COR-L47 (cell line): ENCODE results near the gene KCNE4.
A peak's percentile ranks its signal among the peaks of the same experiment; 100 is the strongest.

Experiments
- DNase-seq: peaks from one replicate; lab custom pipeline; 2025; lab: John Stamatoyannopoulos, UW

The KCNE4 gene

DNA sequence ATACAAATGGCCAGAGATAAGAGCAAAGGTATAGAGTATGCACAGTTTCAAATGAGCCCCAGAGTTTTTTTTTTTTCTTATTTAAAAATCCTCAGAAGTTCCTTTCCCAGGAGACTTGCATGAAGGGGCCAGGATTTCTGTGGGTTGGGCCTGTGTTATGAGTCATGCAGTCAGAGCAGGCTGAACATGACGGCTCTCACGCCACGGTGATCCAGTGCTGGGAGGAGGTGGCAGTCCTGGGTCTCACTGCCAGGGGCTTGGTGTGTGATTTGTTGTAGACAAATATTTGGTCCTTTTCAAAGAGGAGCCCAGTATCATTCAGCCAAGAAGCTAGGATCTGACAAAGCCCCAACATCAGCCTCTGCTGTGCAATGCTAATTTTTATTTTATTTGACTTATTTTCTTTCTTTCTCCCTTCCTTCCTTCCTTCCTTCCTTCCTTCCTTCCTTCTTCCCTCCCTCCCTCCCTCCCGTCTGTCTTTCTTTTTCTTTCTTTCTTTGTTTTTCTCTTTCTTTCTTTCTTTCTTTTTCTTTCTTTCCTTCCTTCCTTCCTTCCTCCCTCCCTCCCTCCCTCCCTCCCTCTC, 10.4 kb upstream of the KCNE4 start:
- no peak for DNase-seq

DNA sequence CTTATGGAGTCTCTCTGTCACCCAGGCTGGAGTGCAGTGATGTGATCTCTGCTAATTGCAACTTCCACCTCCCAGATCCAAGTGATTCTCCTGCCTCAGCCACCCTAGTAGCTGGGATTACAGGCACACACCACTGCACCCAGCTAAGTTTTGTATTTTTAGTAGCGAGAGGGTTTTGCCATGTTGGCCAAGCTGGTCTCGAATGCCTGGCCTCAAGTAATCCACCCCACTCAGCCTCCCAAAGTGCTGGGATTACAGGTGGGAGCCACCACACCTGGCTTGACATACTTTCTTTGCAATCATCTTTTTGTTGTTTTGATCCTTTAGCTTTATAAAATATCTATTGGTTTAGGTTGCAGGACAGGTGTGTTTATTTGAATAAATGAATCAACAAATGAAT, 9.7 kb upstream of the KCNE4 start:
- DNase-seq: no peak

DNA sequence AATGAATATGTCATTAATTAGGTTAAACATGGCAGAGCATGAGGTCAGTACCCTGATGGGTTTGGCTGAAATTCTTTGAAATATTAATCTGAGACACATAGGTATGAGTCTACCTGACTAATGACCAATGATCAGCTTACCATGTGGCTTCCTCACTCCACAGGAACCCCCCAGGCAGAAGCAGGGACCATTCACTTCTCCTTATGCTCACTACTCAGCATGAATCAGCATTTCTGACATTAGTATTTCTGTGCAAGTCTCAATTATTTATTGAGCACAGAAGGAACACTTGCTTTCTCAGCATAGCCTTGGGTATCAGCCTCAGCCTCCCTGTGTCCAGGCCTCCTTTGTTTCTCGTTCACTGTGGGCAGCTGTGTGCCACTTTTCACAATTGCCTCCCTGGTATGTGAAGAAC, 9.3 kb upstream of the KCNE4 start:
- DNase-seq: no peak

DNA sequence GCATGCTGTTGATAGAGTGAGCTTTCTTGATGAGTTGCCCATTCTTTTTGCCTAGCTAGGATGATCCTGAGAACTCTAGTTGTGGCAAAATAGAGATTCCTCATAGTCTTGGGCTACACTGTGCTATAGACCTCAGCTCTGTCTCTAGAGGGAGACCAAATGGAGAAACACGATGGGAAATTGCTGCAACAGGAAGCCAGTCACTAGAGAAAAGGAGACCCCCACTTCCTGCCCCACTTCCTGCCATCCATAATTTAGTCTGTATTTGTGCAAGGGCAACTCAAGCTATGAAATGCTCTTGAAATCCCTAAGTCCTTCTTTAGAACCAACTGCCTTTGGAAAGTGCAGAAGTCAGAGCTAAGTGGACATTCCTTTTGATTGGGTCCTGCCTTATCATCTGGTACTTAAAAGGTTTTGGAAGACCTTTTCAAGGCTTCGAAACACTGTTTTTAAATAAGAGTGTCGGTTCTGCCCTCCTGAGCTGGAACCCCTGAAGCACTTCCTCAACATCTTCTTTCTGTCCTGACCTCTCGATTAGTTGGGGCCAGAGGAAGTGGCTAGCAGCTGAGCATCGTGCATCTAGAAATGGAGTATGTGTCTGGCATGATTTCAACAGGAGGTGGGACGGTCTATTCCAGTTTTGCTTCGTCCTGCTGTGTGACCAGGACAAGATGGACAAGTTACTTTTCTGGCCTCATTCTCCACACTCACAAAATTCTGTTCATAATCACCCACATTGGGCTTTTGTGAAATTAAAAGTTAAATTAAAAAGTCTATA, 8.6 kb upstream of the KCNE4 start:
- DNase-seq: no peak

DNA sequence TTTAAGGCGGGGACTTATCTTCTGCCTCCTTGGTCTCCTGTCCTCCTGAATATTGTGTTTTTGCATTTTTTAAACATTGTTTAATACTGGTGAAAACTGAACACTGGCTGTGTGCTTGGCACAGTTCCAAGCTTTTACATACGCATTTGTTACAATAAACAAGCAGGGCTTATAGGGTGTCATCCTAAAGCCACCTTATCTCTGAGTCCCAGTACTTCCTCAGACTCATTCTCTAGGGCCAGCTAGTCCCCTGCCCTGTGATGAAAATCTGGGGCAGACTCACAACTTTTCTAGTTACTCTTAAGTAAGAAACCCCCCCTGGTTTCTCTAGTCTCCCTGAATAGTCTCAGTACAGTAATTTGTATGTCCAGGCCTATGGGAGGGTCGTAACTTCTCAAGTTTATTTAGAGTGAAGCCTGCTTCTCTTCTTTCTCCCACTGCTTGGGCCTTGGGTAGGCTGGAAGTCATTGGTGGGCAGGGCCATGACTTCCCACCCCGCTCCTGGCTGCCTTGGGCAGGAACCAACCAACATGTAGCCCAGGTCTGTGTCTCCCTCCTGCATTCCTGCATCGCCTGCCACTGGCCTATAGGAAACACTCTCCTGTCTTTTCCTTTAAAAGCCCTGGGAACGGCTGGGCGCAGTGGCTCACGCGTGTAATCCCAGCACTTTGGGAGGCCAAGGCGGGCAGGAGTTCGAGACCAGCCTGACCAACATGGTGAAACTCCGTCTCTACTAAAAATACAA, 7.7 kb upstream of the KCNE4 start:
- DNase-seq: no peak

DNA sequence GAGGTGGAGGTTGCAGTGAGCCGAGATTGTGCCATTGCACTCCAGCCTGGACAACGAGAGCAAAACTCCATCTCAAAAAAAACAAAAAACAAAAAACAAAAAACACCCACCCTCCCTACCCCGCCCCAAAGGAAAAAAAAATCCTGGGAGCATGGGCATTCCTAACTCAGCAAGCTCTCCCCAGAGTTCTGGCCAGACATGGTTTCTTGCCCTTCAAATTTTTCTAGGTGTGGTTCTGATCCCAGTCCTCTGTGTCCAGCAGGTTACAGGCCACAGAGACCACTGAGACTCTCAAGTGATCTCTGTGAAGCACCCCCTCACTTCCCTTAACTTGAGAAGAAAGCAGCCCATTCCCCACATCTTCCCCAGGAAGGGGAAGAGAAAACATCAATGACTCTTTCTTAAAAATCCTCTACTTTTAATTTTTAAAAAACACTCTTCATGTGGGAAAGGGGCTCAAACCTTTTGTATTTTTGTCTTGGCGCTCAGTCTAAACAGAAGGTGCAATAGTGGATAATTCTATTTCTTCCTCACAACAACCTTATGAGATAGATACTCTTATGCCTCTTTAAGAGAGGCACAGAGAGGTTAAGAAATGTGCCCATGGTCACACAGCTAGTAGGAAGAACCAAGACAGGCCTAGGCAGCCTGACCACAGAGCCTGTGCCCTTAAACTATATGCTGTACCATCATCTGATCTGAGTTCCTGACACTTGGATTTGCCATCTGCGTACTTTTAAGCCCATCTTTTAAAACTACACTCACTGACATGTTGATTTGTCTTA, 6.9 kb upstream of the KCNE4 start:
- DNase-seq: no peak

DNA sequence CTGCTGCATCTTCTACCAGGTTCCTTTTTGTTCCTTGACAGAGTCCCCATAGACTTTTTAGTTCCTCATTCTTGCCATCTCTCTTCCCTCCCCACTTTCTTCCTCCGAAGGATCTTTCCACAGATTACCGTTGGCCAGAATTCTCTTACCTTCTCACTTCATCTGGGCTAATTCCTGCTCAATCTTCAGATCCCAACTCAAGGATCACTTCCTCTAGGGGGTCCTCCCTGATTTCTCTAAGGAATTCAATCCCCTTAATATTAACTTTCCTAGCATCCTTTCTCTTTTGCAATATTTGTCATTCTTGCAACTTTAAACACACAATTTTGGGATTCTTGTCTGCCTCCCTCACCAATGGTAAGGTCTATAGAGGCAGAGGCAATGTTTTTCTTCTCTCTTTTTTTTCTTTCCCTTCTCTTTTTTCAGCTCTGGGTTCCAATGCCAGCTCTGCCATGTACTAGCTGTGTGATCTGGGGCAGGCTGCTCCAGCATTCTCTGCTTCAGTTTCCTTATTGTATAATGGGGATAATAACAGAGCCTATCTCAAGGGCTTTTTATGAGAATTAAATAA, 5.4 kb upstream of the KCNE4 start:
- no peak for DNase-seq

DNA sequence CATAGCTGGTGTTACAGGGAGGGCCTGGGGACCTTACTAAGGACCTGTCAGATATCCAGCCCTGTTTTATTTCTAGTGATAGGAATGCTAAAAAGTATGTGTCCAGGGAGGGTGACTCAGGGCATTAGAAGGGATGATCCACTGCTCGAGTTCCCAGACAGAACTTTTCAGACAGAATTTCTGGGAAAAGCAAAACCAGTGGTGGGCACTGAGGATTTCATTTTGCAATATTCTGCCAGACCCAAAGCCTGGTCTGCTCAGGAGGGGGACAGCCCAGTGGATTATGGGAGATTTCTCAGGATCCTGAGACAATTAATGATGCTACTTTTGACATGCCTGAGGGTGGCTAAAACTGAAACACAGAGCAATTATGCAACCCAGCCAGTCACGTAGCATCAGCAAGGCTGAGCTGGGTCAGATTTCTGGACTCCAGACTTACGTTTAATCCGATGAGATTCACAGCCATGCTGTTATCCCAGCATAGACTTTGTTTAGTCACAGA, 4.7 kb upstream of the KCNE4 start:
- no peak for DNase-seq

DNA sequence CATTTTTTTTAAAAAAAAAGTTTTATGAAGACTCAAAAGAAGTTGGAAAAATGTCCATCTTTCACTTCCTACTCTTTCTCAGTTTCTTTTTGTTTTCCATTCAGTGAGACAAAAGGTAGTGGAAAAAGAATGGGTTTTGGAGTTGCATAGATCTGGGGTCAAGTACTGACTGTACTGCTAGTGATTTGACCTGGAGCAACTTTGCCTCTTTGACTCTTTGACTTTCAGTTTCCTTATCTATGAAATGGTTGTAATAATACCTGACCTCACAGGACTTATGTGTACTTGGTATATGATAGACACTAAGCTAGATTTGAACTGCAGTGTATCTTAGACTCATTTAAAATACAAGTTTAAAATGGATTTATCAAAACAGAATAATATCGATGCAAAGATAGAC, 3.5 kb upstream of the KCNE4 start:
- DNase-seq: no peak

DNA sequence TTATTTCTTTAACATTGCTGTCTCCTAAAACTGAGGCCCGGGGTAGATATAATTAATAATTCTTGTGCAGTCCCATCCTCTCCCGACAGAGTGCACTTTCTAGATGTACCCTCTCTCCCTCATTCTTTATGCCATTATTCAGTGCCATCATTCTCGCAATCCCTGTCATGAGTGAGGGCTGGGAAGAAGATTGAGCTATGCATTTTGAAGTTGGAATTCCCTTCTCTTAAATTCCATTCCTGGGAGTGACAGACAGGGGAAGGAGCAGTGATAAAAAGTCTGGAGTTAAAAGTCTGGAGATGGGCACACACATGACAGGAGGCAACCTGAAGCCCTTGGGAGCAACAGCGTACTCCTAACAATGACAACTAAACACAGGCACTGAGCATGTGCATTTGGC, 2.6 kb upstream of the KCNE4 start:
- DNase-seq: no peak

DNA sequence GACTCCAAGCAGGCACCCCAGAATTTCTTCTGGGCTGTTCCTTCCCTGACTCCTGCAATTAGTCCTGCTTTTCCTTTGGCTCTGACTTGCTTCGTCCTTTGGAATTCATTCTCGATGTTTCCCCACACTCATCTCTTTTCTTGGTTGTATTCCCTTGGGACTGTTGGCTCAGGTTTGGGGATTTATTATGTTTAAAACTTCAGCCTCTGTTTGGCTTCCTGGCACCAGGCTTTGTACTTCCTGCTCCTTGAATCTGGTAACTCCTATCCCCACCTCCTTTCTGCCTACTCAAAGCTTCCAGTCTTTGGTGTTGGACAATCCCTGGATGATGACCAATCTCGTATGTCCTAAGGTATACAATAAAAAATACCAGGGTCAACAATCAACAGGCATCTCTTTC, 1.8 kb upstream of the KCNE4 start:
- no peak for DNase-seq

DNA sequence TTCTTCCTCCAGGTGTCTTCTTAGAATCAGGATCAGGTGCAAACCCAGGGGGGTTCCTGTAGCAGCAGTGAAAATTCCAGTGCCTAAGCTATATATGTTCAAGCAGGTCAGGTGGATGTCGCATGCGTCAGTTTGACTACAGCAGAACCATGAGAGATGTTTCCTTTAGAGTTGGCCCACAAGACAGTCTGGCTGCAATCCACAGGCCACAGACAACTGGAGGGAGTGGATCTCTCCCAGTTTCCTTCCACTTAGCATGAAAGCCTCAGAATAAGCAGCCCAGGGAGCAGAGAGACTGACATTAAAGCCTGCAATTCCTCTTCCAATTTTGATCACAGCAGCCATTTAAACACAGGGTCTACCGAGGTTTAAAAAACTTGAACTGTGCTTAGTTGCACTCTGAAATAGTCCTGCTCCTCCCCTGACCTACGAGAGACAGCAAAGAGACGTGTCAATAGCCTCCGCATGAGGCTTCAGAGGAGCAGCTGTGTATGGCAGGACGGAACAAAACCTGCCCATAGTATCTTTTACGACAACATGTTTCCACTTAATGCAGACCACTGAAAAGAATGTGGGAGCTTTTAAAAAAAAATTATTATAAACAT, 988 bp upstream of the KCNE4 start:
- DNase-seq: no peak

DNA sequence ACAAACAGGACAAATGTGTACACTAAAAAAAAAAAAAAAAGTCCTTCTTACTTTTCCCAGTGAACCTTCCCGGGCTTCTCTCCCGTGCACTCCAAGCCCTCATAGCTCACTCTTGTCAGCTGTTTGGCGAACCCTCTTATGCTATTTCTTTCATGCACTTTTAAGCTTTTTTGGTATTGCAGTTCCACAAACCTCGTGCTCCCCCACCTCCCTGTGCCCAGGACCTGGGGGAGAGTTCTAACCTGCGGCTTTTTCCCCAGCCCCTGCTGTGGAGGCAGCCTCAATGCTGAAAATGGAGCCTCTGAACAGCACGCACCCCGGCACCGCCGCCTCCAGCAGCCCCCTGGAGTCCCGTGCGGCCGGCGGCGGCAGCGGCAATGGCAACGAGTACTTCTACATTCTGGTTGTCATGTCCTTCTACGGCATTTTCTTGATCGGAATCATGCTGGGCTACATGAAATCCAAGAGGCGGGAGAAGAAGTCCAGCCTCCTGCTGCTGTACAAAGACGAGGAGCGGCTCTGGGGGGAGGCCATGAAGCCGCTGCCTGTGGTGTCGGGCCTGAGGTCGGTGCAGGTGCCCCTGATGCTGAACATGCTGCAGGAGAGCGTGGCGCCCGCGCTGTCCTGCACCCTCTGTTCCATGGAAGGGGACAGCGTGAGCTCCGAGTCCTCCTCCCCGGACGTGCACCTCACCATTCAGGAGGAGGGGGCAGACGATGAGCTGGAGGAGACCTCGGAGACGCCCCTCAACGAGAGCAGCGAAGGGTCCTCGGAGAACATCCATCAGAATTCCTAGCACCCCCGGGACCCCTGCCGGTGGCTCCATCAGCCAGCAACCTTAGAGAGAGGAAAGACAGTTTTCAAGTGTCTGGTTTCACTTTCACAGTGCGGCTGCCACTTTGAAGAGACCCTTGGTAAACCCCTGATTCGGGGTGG, 826 bp downstream of the KCNE4 start:
- DNase-seq: no peak

DNA sequence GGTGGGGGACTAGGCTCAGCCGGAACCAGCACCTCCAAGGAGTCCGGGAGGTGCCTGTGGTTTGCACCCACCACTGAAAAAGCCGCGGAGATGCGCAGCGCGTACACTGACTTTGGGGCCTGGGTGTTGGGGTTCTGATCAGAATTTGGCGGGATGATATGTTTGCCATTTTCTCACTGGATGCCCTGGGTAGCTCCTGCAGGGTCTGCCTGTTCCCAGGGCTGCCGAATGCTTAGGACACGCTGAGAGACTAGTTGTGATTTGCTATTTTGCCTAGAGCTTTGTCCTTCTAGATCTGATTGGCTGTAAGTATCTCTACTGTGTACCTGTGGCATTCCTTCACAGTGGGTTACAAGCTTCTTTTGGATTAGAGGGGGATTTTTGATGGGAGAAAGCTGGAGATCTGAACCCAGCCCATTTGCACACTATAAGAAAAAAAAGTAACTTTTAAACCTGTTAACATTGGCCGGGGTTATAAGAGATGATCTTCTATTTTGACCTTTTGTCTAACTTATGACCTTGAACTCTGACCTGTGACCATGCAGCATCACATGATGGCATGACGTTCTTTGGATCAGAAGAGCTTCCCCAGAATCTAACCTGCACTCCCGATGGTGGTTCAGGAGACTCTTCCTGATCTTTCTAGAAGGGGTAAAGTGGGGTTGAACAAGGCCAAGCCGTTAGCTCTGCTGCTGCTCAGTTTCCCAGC, 1.6 kb downstream of the KCNE4 start:
- no peak for DNase-seq

DNA sequence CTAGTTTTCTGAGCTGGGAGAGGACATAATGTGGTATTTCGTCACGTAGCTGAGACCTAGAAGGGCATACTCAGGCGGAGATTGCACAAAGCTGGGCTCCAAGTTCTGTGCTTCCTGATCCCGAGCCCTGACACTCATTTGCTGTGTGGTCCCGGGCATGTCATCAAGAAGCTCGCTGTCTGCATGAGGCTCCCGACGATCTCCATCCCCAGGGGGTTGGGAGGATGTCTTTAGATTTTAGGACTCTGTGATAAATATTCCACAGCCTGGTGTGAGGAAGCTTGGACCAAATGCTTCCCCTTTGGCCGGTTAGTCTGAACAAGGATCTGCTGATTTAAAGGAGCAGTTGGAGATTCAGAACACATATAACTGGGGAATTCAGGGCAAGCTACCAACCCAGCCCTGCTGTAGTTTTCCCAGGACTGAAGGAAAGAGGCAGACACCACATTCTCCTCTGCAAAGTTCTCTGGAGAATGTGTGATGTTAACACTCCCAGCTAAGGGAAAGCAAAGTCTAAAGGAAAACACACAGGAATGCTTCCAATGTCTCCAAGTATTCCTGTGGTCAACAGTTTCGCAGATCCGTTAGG, 2.3 kb downstream of the KCNE4 start:
- no peak for DNase-seq

DNA sequence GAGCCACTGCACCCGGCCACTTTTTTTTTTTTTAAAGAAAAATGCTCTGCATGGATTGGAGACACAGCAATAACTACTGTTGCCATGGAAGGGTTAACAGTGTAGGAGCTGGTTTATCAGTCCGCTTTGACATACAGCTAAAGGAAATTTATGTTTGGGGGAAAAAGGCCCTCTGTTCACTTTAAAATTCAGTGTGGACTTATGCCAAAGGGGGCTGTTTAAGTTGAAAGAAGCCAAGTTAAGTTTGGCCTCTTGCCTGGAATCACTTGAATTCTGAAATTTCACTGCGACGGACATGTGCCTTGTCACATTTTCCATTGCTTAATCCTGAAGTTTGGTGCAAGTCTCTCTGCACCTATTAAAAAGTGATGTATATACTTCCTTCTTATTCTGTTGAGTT, 3.1 kb downstream of the KCNE4 start:
- peak; percentile 28 for DNase-seq

DNA sequence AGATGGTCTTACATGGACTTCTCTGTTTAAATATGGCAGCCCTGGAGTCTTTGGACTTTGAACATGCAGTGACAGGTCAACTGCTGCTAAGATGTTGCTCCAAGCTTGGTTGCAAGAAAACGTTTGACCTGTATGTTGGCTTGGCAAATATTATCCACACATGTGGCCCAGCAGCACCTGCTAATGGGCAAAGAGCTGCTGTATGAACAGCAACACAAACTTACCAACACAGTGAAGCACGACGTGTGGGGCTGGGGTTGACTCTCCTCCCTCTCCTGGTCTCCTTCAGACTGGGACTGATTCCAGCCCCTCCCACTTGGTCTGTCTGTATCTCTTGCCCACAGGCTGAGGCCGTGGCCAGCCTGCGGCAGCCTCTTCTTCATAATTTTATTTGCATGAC, 3.8 kb downstream of the KCNE4 start:
- DNase-seq: no peak

DNA sequence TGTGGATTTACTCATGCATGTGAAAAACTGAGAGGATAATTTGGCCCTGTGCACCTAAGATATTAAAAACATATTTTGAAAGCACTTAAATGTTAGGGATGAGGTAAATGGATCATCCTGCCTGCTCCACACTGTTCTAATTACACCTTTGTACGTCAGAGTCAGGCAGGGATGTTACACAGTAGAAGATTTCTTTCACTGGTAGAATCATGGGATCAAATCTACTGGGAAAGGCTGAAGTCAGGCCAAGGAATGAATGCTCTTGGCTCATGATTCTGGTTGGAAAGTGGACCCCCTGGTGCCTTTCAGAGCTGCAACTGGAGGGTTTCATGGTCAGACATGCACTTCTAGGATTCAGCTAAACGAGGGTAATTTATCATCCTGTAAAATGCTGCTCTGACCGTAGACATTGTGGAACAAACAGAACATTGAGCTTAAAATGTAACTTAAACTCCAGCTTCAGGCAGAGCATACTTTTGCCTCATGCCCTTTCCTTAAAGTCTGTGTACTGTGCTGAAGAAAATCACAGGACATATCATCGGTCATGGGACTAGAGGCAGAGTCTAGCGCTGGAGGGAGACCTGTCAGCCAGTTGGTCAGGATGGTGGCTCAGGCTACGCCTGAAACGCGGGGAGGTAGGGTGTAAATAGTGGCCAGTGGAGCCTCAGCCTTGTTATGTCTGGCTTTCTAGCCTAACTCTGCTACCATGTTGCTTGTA, 4.9 kb downstream of the KCNE4 start:
- peak; percentile 6 for DNase-seq

DNA sequence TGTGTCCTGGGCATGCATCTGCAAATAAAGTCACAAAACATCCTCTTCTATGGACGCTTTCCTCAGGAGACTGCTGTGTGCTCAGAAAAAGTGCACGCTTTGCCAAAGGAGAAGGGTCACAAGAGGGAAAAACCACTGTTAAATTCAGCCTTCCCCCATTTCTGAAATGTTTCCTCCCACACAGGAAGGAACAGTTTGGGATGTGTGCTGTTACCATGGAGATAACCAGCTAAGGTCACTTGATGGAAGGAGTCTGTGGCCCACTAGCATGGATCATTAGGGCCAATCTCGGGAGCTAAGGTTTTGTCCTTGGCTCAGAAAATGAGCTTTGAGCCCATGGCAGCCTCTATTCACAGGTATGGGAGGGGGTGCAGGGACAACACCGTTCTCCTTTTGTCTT, 5.6 kb downstream of the KCNE4 start:
- DNase-seq: no peak
